ENCODE data around the gene SLAIN1. TPM values are rescaled to one million over a fixed set of nuclear protein-coding genes. Genes with fewer than 3 reads are reported as not detected.

The SLAIN1 gene
- total and polyA plus RNA-seq, 2 of the 8 experiments (the other 6 are each of a cell fraction or from before 2014, with no cell fraction given): 35.0 to 37.7 TPM

- TF ChIP-seq HDAC6 (IDR thresholded peaks at IDR 0.05; ENCODE audit: low read depth, low read length) (no peak), CHD1 (IDR thresholded peaks at IDR 0.05; ENCODE audit: low read depth, low read length) (no peak), MAX (IDR thresholded peaks at IDR 0.05) (no peak), JUND (IDR thresholded peaks at IDR 0.05; ENCODE audit: low read length) (no peak), USF2 (IDR thresholded peaks at IDR 0.05; ENCODE audit: low read length) (no peak), CHD7 (IDR thresholded peaks at IDR 0.05; ENCODE audit: insufficient replicate concordance, low read length) (no peak), CTBP2 (IDR thresholded peaks at IDR 0.05; ENCODE audit: borderline replicate concordance, insufficient read depth, insufficient read length, low read length) (no peak), KDM4A (IDR thresholded peaks at IDR 0.05; ENCODE audit: low read depth, low read length, severe bottlenecking) (no peak)
Observed at GRCh38 chr13:77703408-77703807, 5.9 kb downstream of the SLAIN1 start (continued).

All from H1 (cell line).